IMR-90 (cell line): ENCODE measurements around the gene PITX3. TPM values are rescaled to one million over a fixed set of nuclear protein-coding genes. Genes with fewer than 3 reads are reported as not detected.

ENCODE experiments used
- ATAC-seq: fragments of 200-7000 bp; cut with Tn5 transposase; 2 replicates; pipeline ENCODE4 v1.9.1; 2020; ENCODE audit warnings: low read depth, mild to moderate bottlenecking, moderate library complexity
- BruUV-seq: library from RNA; stranded (reverse); fragments of 400-500 nt; replicated peaks from 2 replicates; lab custom pipeline; 2021; lab: Mats Ljungman, UMichigan
- CTCF ChIA-PET: fragments of 300-600 bp; formaldehyde crosslinking; extraction: SDS; loops from one replicate; lab custom pipeline; 2021; ENCODE audit warnings: antibody characterized with exemption; lab: Yijun Ruan, JAX
- POLR2A ChIA-PET: fragments of 300-600 bp; sonication (Branson Sonifier 250); formaldehyde crosslinking; loops from one replicate; lab custom pipeline; 2022; ENCODE audit warnings: antibody characterized with exemption; ENCODE audit not compliant: unreplicated experiment; lab: Charles Lee
- DNase-seq: peaks from one replicate; pipeline ENCODE4 v3.0.0; 2013
- H2AFZ ChIP-seq: replicated peaks from 2 replicates; pipeline ENCODE3; 2013; ENCODE audit warnings: low read length, mild to moderate bottlenecking; ENCODE audit not compliant: poor library complexity
- H2AK5ac ChIP-seq: 2 replicates; pipeline ENCODE4 v1.6.1; 2013; ENCODE audit warnings: low read depth, low read length, inconsistent platforms
- H2AK9ac ChIP-seq: replicated peaks from 2 replicates; pipeline ENCODE3; 2013; ENCODE audit warnings: mild to moderate bottlenecking, low read depth, low read length, moderate library complexity; ENCODE audit not compliant: poor library complexity
- H2BK120ac ChIP-seq: 2 replicates; pipeline ENCODE4 v1.6.1; 2013; ENCODE audit warnings: low read depth, low read length, inconsistent platforms
- H2BK15ac ChIP-seq: 3 replicates; pipeline ENCODE4 v1.6.1; 2013; ENCODE audit warnings: low read depth, low read length, inconsistent platforms
- H2BK20ac ChIP-seq: 2 replicates; pipeline ENCODE4 v1.6.1; 2013; ENCODE audit warnings: low read depth, mild to moderate bottlenecking, inconsistent platforms, low read length, moderate library complexity
- H2BK5ac ChIP-seq: 2 replicates; pipeline ENCODE4 v1.6.1; 2013; ENCODE audit warnings: mild to moderate bottlenecking, low read depth, low read length, inconsistent platforms; ENCODE audit not compliant: poor library complexity, severe bottlenecking
- H3K14ac ChIP-seq: replicated peaks from 2 replicates; pipeline ENCODE4 v1.6.1; 2013; ENCODE audit warnings: low read depth, low read length, inconsistent platforms
- H3K18ac ChIP-seq: 2 replicates; pipeline ENCODE4 v1.6.1; 2013; ENCODE audit warnings: low read depth, low read length, control low read depth
- H3K23ac ChIP-seq: 2 replicates; pipeline ENCODE4 v1.6.1; 2013; ENCODE audit warnings: low read depth, low read length, inconsistent platforms
- H3K27ac ChIP-seq: 2 replicates; pipeline ENCODE4 v1.5.1; 2013; ENCODE audit warnings: mild to moderate bottlenecking, control low read depth, low read length; ENCODE audit not compliant: insufficient read depth
- H3K27me3 ChIP-seq: 2 replicates; pipeline ENCODE4 v1.6.1; 2013; ENCODE audit warnings: low read length; ENCODE audit not compliant: control insufficient read depth, insufficient read depth
- H3K36me3 ChIP-seq: 2 replicates; pipeline ENCODE4 v1.6.1; 2013; ENCODE audit warnings: low read length, mixed read lengths; ENCODE audit not compliant: control insufficient read depth, insufficient read depth
- H3K4ac ChIP-seq: 2 replicates; pipeline ENCODE4 v1.6.1; 2013; ENCODE audit warnings: low read depth, low read length, inconsistent platforms
- H3K4me1 ChIP-seq: 2 replicates; pipeline ENCODE4 v1.6.1; 2013; ENCODE audit warnings: low read length, mixed read lengths; ENCODE audit not compliant: control insufficient read depth, insufficient read depth
- H3K4me2 ChIP-seq: 2 replicates; pipeline ENCODE4 v1.6.1; 2013; ENCODE audit warnings: low read depth, mild to moderate bottlenecking, control low read depth, low read length, moderate library complexity
- H3K4me3 ChIP-seq: 2 replicates; pipeline ENCODE4 v1.5.1; 2013; ENCODE audit warnings: low read depth, mild to moderate bottlenecking, control low read depth, low read length, moderate library complexity; ENCODE audit not compliant: insufficient read depth
- H3K56ac ChIP-seq: 2 replicates; pipeline ENCODE4 v1.6.1; 2013; ENCODE audit warnings: low read length, inconsistent platforms; ENCODE audit not compliant: insufficient read depth; ENCODE audit errors: extremely low read depth
- H3K79me1 ChIP-seq, 2 experiments: 2 replicates each; pipeline ENCODE4 v1.6.1; 2013; ENCODE audit warnings: low read length in 2 of 2, inconsistent platforms in 1 of 2, low read depth in 1 of 2
- H3K9ac ChIP-seq: 2 replicates; pipeline ENCODE4 v1.6.1; 2013; ENCODE audit warnings: low read depth, low read length, control low read depth
- H3K9me1 ChIP-seq: 2 replicates; pipeline ENCODE4 v1.6.1; 2013; ENCODE audit warnings: low read length, inconsistent platforms; ENCODE audit not compliant: insufficient read depth
- H3K9me3 ChIP-seq: 2 replicates; pipeline ENCODE4 v1.6.1; 2013; ENCODE audit warnings: low read length; ENCODE audit not compliant: control insufficient read depth, insufficient read depth
- H4K20me1 ChIP-seq: 2 replicates; pipeline ENCODE4 v1.6.1; 2013; ENCODE audit warnings: low read length, inconsistent platforms; ENCODE audit not compliant: insufficient read depth
- H4K5ac ChIP-seq: 2 replicates; pipeline ENCODE4 v1.6.1; 2013; ENCODE audit warnings: mild to moderate bottlenecking, low read depth, low read length, control low read depth
- H4K8ac ChIP-seq, 2 experiments: 2 replicates each; pipeline ENCODE4 v1.6.1; 2013; ENCODE audit warnings: low read depth in 2 of 2, low read length in 2 of 2, control low read depth in 1 of 2, inconsistent platforms in 1 of 2
- H4K91ac ChIP-seq: 2 replicates; pipeline ENCODE4 v1.6.1; 2013; ENCODE audit warnings: low read depth, low read length, inconsistent platforms; ENCODE audit not compliant: insufficient read depth
- BHLHE40 ChIP-seq: fragments of 150-350 bp; IDR thresholded peaks from 2 replicates; pipeline ENCODE4 v1.6.1; 2016; ENCODE audit warnings: mild to moderate bottlenecking, low read depth, low read length
- CEBPB ChIP-seq: IDR thresholded peaks from 2 replicates; pipeline ENCODE4 v1.6.1; 2012; ENCODE audit warnings: low read depth, low read length, improper control_type of control experiment
- CHD1 ChIP-seq: IDR thresholded peaks from 2 replicates; pipeline ENCODE4 v1.6.1; 2012; ENCODE audit warnings: low read depth, low read length, improper control_type of control experiment
- CTCF ChIP-seq: conservative IDR thresholded peaks from 2 replicates; pipeline ENCODE4 v1.5.1; 2012; ENCODE audit warnings: mild to moderate bottlenecking, low read depth, low read length, improper control_type of control experiment
- ELK1 ChIP-seq: fragments of 150-350 bp; IDR thresholded peaks from 2 replicates; pipeline ENCODE4 v1.6.1; 2016; ENCODE audit warnings: low read depth, mild to moderate bottlenecking, low read length, moderate library complexity, borderline replicate concordance
- FOS ChIP-seq: fragments of 150-350 bp; IDR thresholded peaks from 2 replicates; pipeline ENCODE4 v1.6.1; 2016; ENCODE audit warnings: low read depth, low read length
- MAFK ChIP-seq: IDR thresholded peaks from 2 replicates; pipeline ENCODE4 v1.6.1; 2012; ENCODE audit warnings: low read depth, low read length, improper control_type of control experiment
- MAZ ChIP-seq: IDR thresholded peaks from 2 replicates; pipeline ENCODE4 v1.6.1; 2012; ENCODE audit warnings: low read depth, mild to moderate bottlenecking, low read length, improper control_type of control experiment, moderate library complexity, borderline replicate concordance
- MXI1 ChIP-seq: IDR thresholded peaks from 2 replicates; pipeline ENCODE4 v1.6.1; 2012; ENCODE audit warnings: low read depth, mild to moderate bottlenecking, low read length, moderate library complexity, borderline replicate concordance
- NFE2L2 ChIP-seq: fragments of 150-350 bp; IDR thresholded peaks from 2 replicates; pipeline ENCODE4 v1.6.1; 2016; ENCODE audit warnings: low read depth, mild to moderate bottlenecking, low read length
- RAD21 ChIP-seq: IDR thresholded peaks from 2 replicates; pipeline ENCODE4 v1.6.1; 2012; ENCODE audit warnings: low read length, improper control_type of control experiment
- SMC3 ChIP-seq: fragments of 150-350 bp; IDR thresholded peaks from 2 replicates; pipeline ENCODE4 v1.6.1; 2016; ENCODE audit warnings: low read depth, mild to moderate bottlenecking, antibody characterized with exemption, low read length, moderate library complexity
- USF2 ChIP-seq: fragments of 150-350 bp; IDR thresholded peaks from 2 replicates; pipeline ENCODE4 v1.6.1; 2017; ENCODE audit warnings: mild to moderate bottlenecking, antibody characterized with exemption, low read length, low read depth
- WGBS, 2 experiments: methylation state at CpG; one replicate each; pipeline versions ENCODE4 v1.1.5 to v1.1.7; 2013; ENCODE audit warnings: missing lambda C conversion rate in 2 of 2; ENCODE audit not compliant: insufficient read length in 1 of 2; ENCODE audit errors: extremely low coverage in 2 of 2; 5-methylcytosine and 5-hydroxymethylcytosine counted together
- dilution Hi-C: fragments of 300-500 bp; cut with HindIII; formaldehyde crosslinking; loops from one replicate; pipeline ENCODE4 v1.14.3; 2018; ENCODE audit warnings: low sequenced_read_pairs; ENCODE audit not compliant: unreplicated experiment
- in situ Hi-C: fragments of 300-500 bp; cut with MboI; formaldehyde crosslinking; loops from 3 replicates; pipeline ENCODE4 v1.14.3; 2019; ENCODE audit warnings: low sequenced_read_pairs, inconsistent platforms, mixed read lengths
- intact Hi-C: fragments of 100-400 bp; cut with micrococcal nuclease; formaldehyde crosslinking; loops from 2 replicates; pipeline ENCODE4 v1.10.0; 2022
- polyA plus RNA-seq, 3 experiments: library from polyadenylated mRNA; depleted of rRNA; stranded (reverse); fragments of >200 nt; gene quantifications; 2 replicates each; pipeline ENCODE4 v1.2.3, GENCODE V29; 2012; ENCODE audit warnings: low replicate concordance in 1 of 3
- total RNA-seq: library from RNA; depleted of rRNA; stranded (reverse); fragments of >200 nt; gene quantifications from 2 replicates; pipeline ENCODE4 v1.2.3, GENCODE V29; 2012

PITX3 gene
- total and polyA plus RNA-seq, 2 of the 4 experiments (the other 2 are of a cell fraction), result not detected

GRCh38 chr10:102284531-102284930, 43.2 kb upstream of the PITX3 start:
- Histone ChIP-seq H3K9me3 (no peaks in the 10 kb centered on the region), H2AK5ac (no peak overlapping the region), H4K5ac (no peak overlapping the region), H3K27me3 (no peaks in the 10 kb centered on the region), H3K4me2 (no peak overlapping the region), H2AK9ac (no peak overlapping the region), H4K91ac (no peak overlapping the region), H3K36me3 (no peaks in the 10 kb centered on the region), H3K4me3 (no peak overlapping the region), H2BK20ac (no peak overlapping the region), H2AFZ (no peak overlapping the region), H3K27ac (no peak overlapping the region), H2BK5ac (no peak overlapping the region), H3K9ac (no peak overlapping the region), H2BK15ac (no peak overlapping the region), H4K8ac (no peak overlapping the region), H3K4me1 (peaks cover 6% of the 10 kb centered on the region), H3K18ac (no peak overlapping the region), H2BK120ac (no peak overlapping the region), H3K9me1 (peaks cover 15% of the 10 kb centered on the region), H3K4ac (no peak overlapping the region), H3K14ac (no peak overlapping the region), H3K79me1 (peaks cover 44 to 80% of the 10 kb centered on the region in 2 experiments), H3K56ac (no peak overlapping the region), H4K20me1 (peaks cover 65% of the 10 kb centered on the region), H3K23ac (no peak overlapping the region)
- dilution Hi-C loops, result no loop called here
- WGBS, 2 experiments, result no CpG with 5 or more reads among the region's 2 CpGs
- no TSS peak for BruUV-seq
- in situ Hi-C loops, result no loop called here
- intact Hi-C loops, result no loop called here
- ATAC-seq (no peak), DNase-seq (no peak)
- TF ChIP-seq NFE2L2 (no peak), MAFK (no peak), CEBPB (no peak), MXI1 (no peak), MAZ (no peak), CTCF (no peak), USF2 (no peak), ELK1 (no peak), SMC3 (no peak), RAD21 (no peak), CHD1 (no peak), FOS (no peak), BHLHE40 (no peak)
- POLR2A ChIA-PET, result interaction anchor here (0.5 kb wide), 1 partner anchor 1374 kb away, joined by 4 read pairs; no protein-coding TSS in a partner anchor
- CTCF ChIA-PET, result interaction anchor here (1.0 kb wide), 1 partner anchor 100 kb away, joined by 3 read pairs; no protein-coding TSS in a partner anchor
